Activated CD4-positive, alpha-beta T cell treated with anti-CD3 and anti-CD28 coated beads, Interleukin-2, amount 10 ng/mL, durations not matched to agents 24 days and 14 days (primary cell): ENCODE measurements around the gene TRIM56. TPM values are rescaled to one million over a fixed set of nuclear protein-coding genes. Genes with fewer than 3 reads are reported as not detected.
A peak's percentile ranks its signal among the peaks of the same experiment; 100 is the strongest.
"Not testable (repeated sequence)": the region's sequence is repeated elsewhere in the genome, so short reads cannot be mapped to it uniquely, and the experiment has no call there.

Experiments used
- DNase-seq: peaks from one replicate; pipeline ENCODE4 v3.0.0; 2022
- H3K27ac Mint-ChIP-seq: one replicate; pipeline ENCODE4 v1.8.0; 2022; ENCODE audit warnings: mild to moderate bottlenecking, mixed read lengths
- H3K27me3 Mint-ChIP-seq: one replicate; pipeline ENCODE4 v1.8.0; 2022; ENCODE audit warnings: mixed read lengths
- H3K36me3 Mint-ChIP-seq: one replicate; pipeline ENCODE4 v1.8.0; 2022; ENCODE audit warnings: low read depth, mild to moderate bottlenecking, mixed read lengths
- H3K4me1 Mint-ChIP-seq: one replicate; pipeline ENCODE4 v1.8.0; 2021; ENCODE audit warnings: mixed read lengths
- H3K4me3 Mint-ChIP-seq: one replicate; pipeline ENCODE4 v1.8.0; 2022; ENCODE audit warnings: mild to moderate bottlenecking, moderate library complexity, mixed read lengths
- H3K9me3 Mint-ChIP-seq: one replicate; pipeline ENCODE4 v1.8.0; 2021; ENCODE audit warnings: mixed read lengths
- intact Hi-C: fragments of 100-400 bp; cut with micrococcal nuclease; formaldehyde crosslinking; loops from one replicate; pipeline ENCODE4 v1.15.1; 2023
- total RNA-seq: library from RNA; stranded (reverse); gene quantifications from 2 replicates; pipeline ENCODE4 v1.2.3, GENCODE V29; 2022

Gene TRIM56
- 41.1 and 44.5 TPM in 2 replicates for total RNA-seq

GRCh38 chr7:101085162-101085964, at the start of gene TRIM56:
Gene TRIM56 (plus strand): TSS chr7:101085481. CDS start chr7:101087313, 1,832 bp downstream.
- peak; percentile 94 for DNase-seq
- peak within 1 kb of the TSS; percentile 98 for H3K4me3 Mint-ChIP-seq
- peaks cover 24% of the 10 kb centered on the region for H3K36me3 Mint-ChIP-seq
- H3K27ac Mint-ChIP-seq: peak within 1 kb of the TSS; percentile 99
- H3K4me1 Mint-ChIP-seq: peaks cover 26% of the 10 kb centered on the region
- peaks cover 3% of the 10 kb centered on the region for H3K27me3 Mint-ChIP-seq
- H3K9me3 Mint-ChIP-seq: no peaks in the 10 kb centered on the region
- intact Hi-C loops: loop anchor here (1.0 kb wide), 1 partner anchor 53 kb away; no protein-coding TSS in a partner anchor

DNA sequence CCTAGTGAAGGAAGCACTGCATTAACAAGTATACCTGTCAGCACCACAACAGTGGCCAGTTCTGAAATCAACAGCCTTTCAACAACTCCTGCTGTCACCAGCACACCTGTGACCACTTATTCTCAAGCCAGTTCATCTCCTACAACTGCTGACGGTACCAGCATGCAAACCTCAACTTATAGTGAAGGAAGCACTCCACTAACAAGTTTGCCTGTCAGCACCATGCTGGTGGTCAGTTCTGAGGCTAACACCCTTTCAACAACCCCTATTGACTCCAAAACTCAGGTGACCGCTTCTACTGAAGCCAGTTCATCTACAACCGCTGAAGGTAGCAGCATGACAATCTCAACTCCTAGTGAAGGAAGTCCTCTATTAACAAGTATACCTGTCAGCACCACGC, 49.3 kb upstream of the TRIM56 start:
- Mint-ChIP-seq H3K27ac (no peak overlapping the region), H3K36me3 (no peaks in the 10 kb centered on the region), H3K9me3 (no peaks in the 10 kb centered on the region), H3K4me1 (no peaks in the 10 kb centered on the region), H3K27me3 (peaks cover 3% of the 10 kb centered on the region), H3K4me3 (no peak overlapping the region)
- DNase-seq: no peak
- intact Hi-C loops: no loop called here

DNA sequence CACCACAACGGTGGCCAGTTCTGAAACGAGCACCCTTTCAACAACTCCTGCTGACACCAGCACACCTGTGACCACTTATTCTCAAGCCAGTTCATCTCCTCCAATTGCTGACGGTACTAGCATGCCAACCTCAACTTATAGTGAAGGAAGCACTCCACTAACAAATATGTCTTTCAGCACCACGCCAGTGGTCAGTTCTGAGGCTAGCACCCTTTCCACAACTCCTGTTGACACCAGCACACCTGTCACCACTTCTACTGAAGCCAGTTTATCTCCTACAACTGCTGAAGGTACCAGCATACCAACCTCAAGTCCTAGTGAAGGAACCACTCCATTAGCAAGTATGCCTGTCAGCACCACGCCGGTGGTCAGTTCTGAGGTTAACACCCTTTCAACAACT, 44.0 kb upstream of the TRIM56 start:
- H3K27ac Mint-ChIP-seq, H3K4me3 Mint-ChIP-seq, H3K4me1 Mint-ChIP-seq, intact Hi-C loops, DNase-seq, H3K36me3 Mint-ChIP-seq, H3K9me3 Mint-ChIP-seq, H3K27me3 Mint-ChIP-seq: not testable (repeated sequence)

GRCh38 chr7:101058355-101058754, 26.9 kb upstream of the TRIM56 start:
- no peaks in the 10 kb centered on the region for H3K9me3 Mint-ChIP-seq
- peaks cover 2% of the 10 kb centered on the region for H3K4me1 Mint-ChIP-seq
- intact Hi-C loops: no loop called here
- no peak overlapping the region for H3K4me3 Mint-ChIP-seq
- H3K27ac Mint-ChIP-seq: no peak overlapping the region
- H3K36me3 Mint-ChIP-seq: no peaks in the 10 kb centered on the region
- peaks cover 25% of the 10 kb centered on the region for H3K27me3 Mint-ChIP-seq
- peak; percentile 89 for DNase-seq

DNA sequence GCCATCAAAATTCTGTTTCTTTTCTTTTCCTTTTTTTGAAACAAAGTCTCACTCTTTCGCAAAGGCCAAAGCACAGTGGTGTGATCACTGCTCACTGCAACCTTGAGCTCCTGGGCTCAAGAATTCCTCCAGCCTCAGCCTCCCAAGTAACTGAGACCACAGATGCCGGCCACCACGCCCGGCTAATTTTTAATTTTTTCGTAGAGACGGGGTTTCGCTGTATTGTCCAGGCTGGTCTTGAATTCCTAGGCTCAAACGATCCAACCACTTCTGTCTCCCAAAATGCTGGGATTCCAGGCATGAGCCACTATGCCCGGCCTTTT, 25.7 kb upstream of the TRIM56 start:
- no peaks in the 10 kb centered on the region for H3K36me3 Mint-ChIP-seq
- intact Hi-C loops: loop anchor here (1.0 kb wide), 2 partner anchors 93 to 162 kb away; no protein-coding TSS in a partner anchor
- no peak for DNase-seq
- peaks cover 27% of the 10 kb centered on the region for H3K27me3 Mint-ChIP-seq
- no peak overlapping the region for H3K4me3 Mint-ChIP-seq
- no peak overlapping the region for H3K27ac Mint-ChIP-seq
- H3K9me3 Mint-ChIP-seq: no peaks in the 10 kb centered on the region
- peaks cover 2% of the 10 kb centered on the region for H3K4me1 Mint-ChIP-seq

DNA sequence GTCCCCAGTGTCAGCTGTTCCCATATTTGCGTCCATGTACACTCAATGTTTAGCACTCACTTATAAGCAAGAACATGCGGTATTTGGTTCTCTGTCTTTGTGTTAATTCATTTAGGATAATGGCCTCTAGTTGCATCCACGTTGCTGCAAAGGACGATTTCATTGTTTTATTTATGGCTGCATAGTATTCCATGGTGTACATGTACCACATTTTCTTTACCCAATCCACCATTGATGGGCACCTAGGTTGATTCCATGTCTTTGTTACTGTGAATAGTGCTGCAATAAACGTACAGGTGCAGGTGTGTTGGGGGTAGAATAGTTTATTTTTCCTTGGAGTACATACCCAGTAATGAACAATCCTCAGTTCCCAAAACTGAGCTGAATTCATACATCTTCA, 24.3 kb upstream of the TRIM56 start:
- no peak for DNase-seq
- Mint-ChIP-seq H3K27ac (no peak overlapping the region), H3K4me3 (no peak overlapping the region), H3K27me3 (peaks cover 24% of the 10 kb centered on the region), H3K36me3 (no peaks in the 10 kb centered on the region), H3K4me1 (peaks cover 2% of the 10 kb centered on the region), H3K9me3 (no peaks in the 10 kb centered on the region)
- intact Hi-C loops: no loop called here

DNA sequence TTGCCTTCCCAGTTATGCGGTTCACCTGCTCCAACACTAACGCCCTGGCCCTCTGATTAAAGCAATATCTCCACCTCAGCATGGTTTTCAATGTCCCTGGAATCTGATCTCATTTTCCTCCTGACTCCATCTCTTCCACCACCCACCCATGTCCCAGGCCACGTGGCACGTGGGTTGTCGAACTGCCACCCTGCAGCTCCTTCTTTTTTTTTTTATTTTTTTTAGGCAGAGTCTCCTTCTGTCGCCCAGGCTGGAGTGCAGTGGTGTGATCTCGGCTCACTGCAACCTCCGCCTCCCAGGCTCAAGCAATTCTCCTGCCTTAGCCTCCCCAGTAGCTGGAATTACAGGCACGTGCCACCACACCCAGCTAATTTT, 21.1 kb upstream of the TRIM56 start:
- H3K4me3 Mint-ChIP-seq, H3K4me1 Mint-ChIP-seq, intact Hi-C loops, H3K36me3 Mint-ChIP-seq, H3K9me3 Mint-ChIP-seq, H3K27ac Mint-ChIP-seq, DNase-seq: not testable (repeated sequence)
- H3K27me3 Mint-ChIP-seq: peaks cover 20% of the 10 kb centered on the region

GRCh38 chr7:101065162-101065561, 20.1 kb upstream of the TRIM56 start:
- H3K4me3 Mint-ChIP-seq, H3K36me3 Mint-ChIP-seq, H3K27ac Mint-ChIP-seq, DNase-seq, H3K4me1 Mint-ChIP-seq, H3K9me3 Mint-ChIP-seq, intact Hi-C loops: not testable (repeated sequence)
- H3K27me3 Mint-ChIP-seq: peaks cover 16% of the 10 kb centered on the region

GRCh38 chr7:101066141-101066832, 19.0 kb upstream of the TRIM56 start:
- H3K27me3 Mint-ChIP-seq: peaks cover 16% of the 10 kb centered on the region
- no peaks in the 10 kb centered on the region for H3K4me1 Mint-ChIP-seq
- no peak for DNase-seq
- H3K36me3 Mint-ChIP-seq: no peaks in the 10 kb centered on the region
- intact Hi-C loops: no loop called here
- H3K9me3 Mint-ChIP-seq: no peaks in the 10 kb centered on the region
- no peak overlapping the region for H3K4me3 Mint-ChIP-seq
- no peak overlapping the region for H3K27ac Mint-ChIP-seq

GRCh38 chr7:101066833-101067177, 18.5 kb upstream of the TRIM56 start:
- Mint-ChIP-seq H3K4me3 (no peak overlapping the region), H3K9me3 (no peaks in the 10 kb centered on the region), H3K36me3 (no peaks in the 10 kb centered on the region), H3K27me3 (peaks cover 20% of the 10 kb centered on the region), H3K4me1 (no peaks in the 10 kb centered on the region), H3K27ac (no peak overlapping the region)
- intact Hi-C loops: no loop called here
- DNase-seq: no peak

DNA sequence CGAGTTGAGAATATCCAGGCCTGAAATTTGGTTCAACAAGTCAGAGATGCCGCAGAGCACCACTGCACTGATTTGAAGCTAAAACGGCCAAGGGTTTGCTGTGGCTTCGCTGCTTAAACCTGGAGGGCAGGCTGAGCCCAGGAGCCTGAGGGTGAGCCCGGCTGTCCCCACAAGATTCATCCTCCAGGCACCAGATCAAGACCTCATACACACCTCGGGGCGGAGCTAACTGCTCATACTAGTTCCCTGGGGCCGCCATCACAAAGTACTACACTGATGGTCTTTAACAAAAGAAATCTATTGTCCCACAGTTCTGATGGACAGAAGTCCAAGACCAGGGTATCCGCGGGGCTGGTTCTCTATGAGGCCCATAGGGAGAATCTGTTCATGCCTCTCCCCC, 16.9 kb upstream of the TRIM56 start:
- Mint-ChIP-seq H3K27ac (no peak overlapping the region), H3K36me3 (no peaks in the 10 kb centered on the region), H3K4me1 (no peaks in the 10 kb centered on the region), H3K4me3 (no peak overlapping the region), H3K9me3 (no peaks in the 10 kb centered on the region), H3K27me3 (peaks cover 18% of the 10 kb centered on the region)
- intact Hi-C loops: no loop called here
- DNase-seq: no peak

DNA sequence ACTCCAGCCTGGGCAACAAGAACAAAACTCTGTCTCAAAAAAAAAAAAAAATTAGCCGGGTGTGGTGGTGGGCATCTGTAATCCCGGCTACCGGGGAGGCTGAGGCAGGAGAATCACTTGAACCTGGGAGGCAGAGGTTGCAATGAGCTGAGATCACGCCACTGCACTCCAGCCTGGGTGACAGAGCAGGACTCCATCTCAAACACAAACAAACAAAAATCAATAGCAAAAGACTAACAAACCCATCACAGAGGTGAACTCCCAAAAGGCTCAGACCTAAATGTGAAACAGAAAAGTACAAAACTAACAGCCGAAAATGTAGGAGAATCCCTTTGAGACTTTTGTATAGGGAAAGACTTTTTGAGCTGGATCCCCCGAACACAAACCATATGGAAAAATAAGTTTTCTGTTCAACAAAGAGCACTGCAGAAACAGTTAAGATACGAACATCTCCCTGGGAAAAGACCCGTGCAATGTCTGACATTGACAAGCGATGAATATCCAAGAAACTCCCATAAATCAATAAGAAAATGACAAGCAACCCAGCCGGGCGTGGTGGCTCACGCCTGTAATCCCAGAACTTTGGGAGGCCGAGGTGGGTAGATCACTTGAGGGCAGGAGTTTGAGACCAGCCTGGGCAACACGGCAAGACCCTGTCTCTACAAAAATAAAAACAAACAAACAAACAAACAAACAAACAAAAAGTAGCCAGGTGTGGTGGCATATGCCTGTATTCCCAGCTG, 13.7 kb upstream of the TRIM56 start:
- H3K27me3 Mint-ChIP-seq: peaks cover 21% of the 10 kb centered on the region
- H3K27ac Mint-ChIP-seq, H3K4me1 Mint-ChIP-seq, H3K9me3 Mint-ChIP-seq, H3K4me3 Mint-ChIP-seq, intact Hi-C loops, H3K36me3 Mint-ChIP-seq, DNase-seq: not testable (repeated sequence)

GRCh38 chr7:101075646-101076045, 9.6 kb upstream of the TRIM56 start:
- no peak for DNase-seq
- Mint-ChIP-seq H3K27ac (no peak overlapping the region), H3K9me3 (no peaks in the 10 kb centered on the region), H3K27me3 (peaks cover 21% of the 10 kb centered on the region), H3K36me3 (no peaks in the 10 kb centered on the region), H3K4me3 (no peak overlapping the region), H3K4me1 (peaks cover 7% of the 10 kb centered on the region)
- intact Hi-C loops: loop anchor here (2.0 to 5.0 kb wide), 2 partner anchors 108 to 179 kb away; partner anchors contain the start of gene MUC12

DNA sequence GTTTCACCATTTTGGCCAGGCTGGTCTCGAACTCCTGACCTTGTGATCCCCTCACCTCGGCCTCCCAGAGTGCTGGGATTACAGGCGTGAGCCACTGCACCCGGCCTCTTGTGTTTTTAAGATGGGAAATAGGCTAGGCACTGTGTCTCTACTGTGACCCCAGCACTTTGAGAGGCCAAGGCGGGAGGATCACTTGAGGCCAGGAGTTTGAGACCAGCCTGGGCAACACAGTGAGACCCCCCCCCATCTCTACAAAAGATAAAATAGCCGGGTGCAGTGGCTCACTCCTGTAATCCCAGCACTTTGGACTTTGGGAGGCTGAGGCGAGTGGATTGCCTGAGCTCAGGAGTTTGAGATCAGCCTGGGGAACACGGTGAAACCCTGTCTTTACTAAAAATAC, 9.1 kb upstream of the TRIM56 start:
- H3K27ac Mint-ChIP-seq, H3K9me3 Mint-ChIP-seq, H3K36me3 Mint-ChIP-seq, H3K4me1 Mint-ChIP-seq, DNase-seq, H3K4me3 Mint-ChIP-seq: not testable (repeated sequence)
- H3K27me3 Mint-ChIP-seq: peaks cover 21% of the 10 kb centered on the region
- intact Hi-C loops: loop anchor here (2.0 to 5.0 kb wide), 2 partner anchors 109 to 179 kb away; partner anchors contain the start of gene MUC12
